Measurements from ENCODE around the gene BCORL1.

The BCORL1 gene

GRCh38 chrX:130100180-130100579 is 117.7 kb downstream of the BCORL1 start:
- Histone ChIP-seq H3K27me3 (ENCODE audit: insufficient read depth, low read depth, severe bottlenecking) (peaks cover 17% of the 10 kb centered on the region), H3K9me3 (ENCODE audit: severe bottlenecking) (no peaks in the 10 kb centered on the region), H3K27ac (peak overlapping the region; percentile 54), H3K4me3 (ENCODE audit: low read depth, low read length) (no peak overlapping the region), H3K36me3 (peaks cover 1% of the 10 kb centered on the region)
- no peak for DNase-seq
- no peak for TF ChIP-seq CTCF (IDR thresholded peaks at IDR 0.05; ENCODE audit: low read depth, low read length)

- Histone ChIP-seq H3K9me3 (ENCODE audit: severe bottlenecking) (no peaks in the 10 kb centered on the region), H3K4me3 (ENCODE audit: low read depth, low read length) (no peak overlapping the region), H3K36me3 (peaks cover 3% of the 10 kb centered on the region), H3K27ac (no peak overlapping the region), H3K27me3 (ENCODE audit: insufficient read depth, low read depth, severe bottlenecking) (peaks cover 14% of the 10 kb centered on the region)
- DNase-seq = no peak
- no peak for TF ChIP-seq CTCF (IDR thresholded peaks at IDR 0.05; ENCODE audit: low read depth, low read length)
These were observed 121.2 kb downstream of the BCORL1 start for GRCh38 chrX:130103605-130104004.

GRCh38 chrX:130105244-130105643 is 122.8 kb downstream of the BCORL1 start:
- no peak for TF ChIP-seq CTCF (IDR thresholded peaks at IDR 0.05; ENCODE audit: low read depth, low read length)
- Histone ChIP-seq H3K9me3 (ENCODE audit: severe bottlenecking) (no peaks in the 10 kb centered on the region), H3K27me3 (ENCODE audit: insufficient read depth, low read depth, severe bottlenecking) (peaks cover 19% of the 10 kb centered on the region), H3K36me3 (peaks cover 3% of the 10 kb centered on the region), H3K4me3 (ENCODE audit: low read depth, low read length) (no peak overlapping the region), H3K27ac (no peak overlapping the region)
- DNase-seq = no peak

GRCh38 chrX:130106071-130106470 is 123.6 kb downstream of the BCORL1 start:
- H3K27ac ChIP-seq = no peak overlapping the region
- H3K4me3 ChIP-seq (ENCODE audit: low read depth, low read length) = no peak overlapping the region
- no peaks in the 10 kb centered on the region for H3K9me3 ChIP-seq (ENCODE audit: severe bottlenecking)
- H3K27me3 ChIP-seq (ENCODE audit: insufficient read depth, low read depth, severe bottlenecking) = peaks cover 19% of the 10 kb centered on the region
- DNase-seq = no peak
- H3K36me3 ChIP-seq = peaks cover 3% of the 10 kb centered on the region
- TF ChIP-seq CTCF (IDR thresholded peaks at IDR 0.05; ENCODE audit: low read depth, low read length) = no peak
